Activated CD4-positive, alpha-beta T cell treated with anti-CD3 and anti-CD28 coated beads, Interleukin-2, amount 50 U/mL, for 1 hour (primary cell): ENCODE results near the gene OR5B17.
"Not testable (repeated sequence)": the region's sequence is repeated elsewhere in the genome, so short reads cannot be mapped to it uniquely, and the experiment has no call there.

Source experiments
- DNase-seq: peaks from one replicate; pipeline ENCODE4 v3.0.0-alpha.2; 2020

Gene OR5B17

DNA sequence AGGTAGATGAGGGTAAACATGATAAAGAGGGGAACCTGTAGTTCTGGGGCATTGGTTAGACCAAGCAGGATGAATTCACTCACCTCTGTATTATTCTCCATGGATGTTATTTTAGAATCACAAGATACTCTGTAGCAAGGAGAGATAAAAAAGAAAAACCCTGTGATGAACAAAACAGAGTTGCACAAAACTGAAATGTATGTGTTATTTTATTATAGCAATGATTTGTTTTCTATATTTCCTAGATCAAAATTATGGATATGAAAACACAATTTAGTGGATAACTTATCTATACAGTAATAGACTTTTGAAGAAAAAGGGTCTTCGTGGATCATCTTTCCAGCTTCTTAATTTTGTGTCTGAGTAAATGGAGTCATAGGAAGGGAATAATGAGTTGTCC is at the start of gene OR5B17:
Gene OR5B17 (minus strand): TSS at position 101 of the 400 bp plus-strand sequence. CDS start 0 bp downstream, at position 101.
- DNase-seq = no peak

DNA sequence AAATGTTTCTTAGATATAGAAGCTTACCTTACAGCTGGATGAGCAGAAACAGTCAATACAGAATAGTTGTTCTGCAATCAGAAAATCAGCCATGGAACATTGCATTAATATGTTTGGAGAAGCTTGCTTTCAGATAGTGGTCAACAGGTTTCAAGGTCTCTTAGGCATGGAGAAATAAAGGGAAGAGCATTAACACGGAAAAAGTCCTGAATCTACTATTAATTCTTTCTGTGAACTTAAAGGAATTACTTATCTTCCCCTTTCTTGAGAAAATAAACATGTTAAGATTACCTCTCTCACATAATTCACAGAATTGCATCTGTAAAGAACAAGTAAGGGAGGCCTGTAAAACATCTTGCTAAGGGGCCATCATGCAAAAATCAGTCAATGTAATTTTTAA is 47.9 kb upstream of the OR5B17 start, which contains the start of gene OR5B3:
Gene OR5B3 (minus strand): TSS at position 101 of the 400 bp plus-strand sequence. CDS start 3,465 bp downstream, outside the sequence.
- no peak for DNase-seq

DNA sequence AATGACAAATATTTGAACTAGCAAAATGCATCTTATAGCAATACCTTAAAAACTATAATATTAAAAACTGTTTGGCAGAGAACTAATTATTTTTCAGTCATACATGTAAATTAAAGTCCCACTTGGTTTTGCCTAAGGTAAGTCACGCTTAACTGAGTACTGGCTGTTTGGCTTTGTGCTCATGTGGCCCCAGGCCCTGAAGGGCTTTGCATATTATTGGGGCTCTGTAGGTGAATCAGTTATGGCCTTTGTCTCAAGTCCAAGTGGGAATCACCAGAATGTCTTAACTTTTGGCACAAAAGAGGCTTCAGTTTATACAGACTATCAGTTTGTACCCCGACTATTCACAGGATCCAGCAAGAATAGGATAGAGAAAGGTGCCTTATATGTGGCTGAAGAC is 40.8 kb upstream of the OR5B17 start:
- DNase-seq = not testable (repeated sequence)

DNA sequence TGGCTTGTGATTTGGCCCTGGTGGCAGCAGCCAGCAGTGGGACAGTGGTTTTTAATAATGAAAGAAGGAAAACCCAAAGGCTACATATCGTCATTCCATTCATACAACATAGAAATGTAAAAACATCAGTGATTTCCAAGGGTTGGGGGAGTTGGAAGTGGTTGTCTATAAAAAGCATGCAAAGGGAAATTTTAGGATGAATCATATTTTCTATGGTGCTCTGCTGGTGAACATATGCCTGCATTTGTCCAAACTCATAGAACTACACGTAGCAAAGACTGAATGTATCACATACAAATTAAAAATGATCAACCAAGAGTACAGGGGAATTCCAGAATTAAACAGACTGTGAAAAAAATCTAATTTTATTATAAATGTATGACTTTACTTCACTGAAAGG is 36.7 kb upstream of the OR5B17 start:
- DNase-seq = no peak

DNA sequence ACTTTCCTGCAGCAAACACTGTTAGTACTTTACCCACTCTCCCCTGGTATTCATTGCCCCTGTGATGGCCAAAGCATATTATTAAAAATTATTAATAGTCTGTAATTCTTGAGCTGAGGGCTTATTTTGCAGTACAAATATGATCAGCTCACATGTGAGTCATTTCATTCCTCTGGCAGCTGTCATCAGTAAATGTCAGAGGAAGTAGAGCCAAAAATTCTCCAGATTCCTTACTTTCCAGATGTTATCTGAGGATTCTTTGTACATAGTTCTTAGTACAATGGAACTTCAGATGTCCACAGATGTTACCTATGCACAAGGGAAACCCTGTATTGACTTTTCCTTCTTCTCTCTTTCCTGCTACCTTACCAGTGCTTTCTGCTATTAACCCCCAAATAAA is 35.3 kb upstream of the OR5B17 start:
- DNase-seq = no peak

DNA sequence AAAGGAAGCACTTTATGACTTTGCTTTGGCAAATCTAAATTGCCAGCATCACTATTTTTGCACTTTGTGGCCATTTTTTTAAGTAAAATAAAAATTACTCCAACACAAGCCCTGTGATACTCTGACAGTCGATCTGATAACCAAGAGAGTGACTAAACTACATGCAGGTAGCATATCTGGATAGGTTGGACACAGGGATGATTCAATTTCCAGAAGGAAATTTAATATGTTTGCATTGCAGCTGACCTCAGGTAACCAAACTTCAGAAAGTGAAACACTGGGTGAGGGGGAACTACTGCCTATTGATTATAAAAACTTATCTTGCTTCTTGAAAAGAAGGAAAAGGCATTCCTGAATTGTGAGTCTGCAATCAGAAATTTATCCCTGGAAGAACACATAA is 33.9 kb upstream of the OR5B17 start:
- no peak for DNase-seq

DNA sequence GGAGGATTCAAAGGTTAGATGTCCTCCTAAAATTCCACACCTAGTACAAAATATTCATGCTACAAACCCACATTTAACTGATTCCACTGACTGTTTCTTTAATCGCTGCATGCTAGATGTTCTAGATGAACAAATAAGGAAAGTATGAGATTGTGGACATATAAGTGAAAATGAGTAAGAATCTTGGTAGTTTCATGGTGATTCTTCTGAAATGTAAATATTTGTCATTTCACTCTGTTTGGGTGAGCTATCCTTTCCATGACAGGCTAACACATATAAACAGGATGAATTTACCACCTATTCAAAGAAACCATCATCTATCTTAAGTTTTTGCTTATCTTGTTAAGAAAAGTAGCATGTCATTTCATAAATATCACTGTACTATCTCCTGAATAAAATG is 33.0 kb upstream of the OR5B17 start:
- DNase-seq = no peak

DNA sequence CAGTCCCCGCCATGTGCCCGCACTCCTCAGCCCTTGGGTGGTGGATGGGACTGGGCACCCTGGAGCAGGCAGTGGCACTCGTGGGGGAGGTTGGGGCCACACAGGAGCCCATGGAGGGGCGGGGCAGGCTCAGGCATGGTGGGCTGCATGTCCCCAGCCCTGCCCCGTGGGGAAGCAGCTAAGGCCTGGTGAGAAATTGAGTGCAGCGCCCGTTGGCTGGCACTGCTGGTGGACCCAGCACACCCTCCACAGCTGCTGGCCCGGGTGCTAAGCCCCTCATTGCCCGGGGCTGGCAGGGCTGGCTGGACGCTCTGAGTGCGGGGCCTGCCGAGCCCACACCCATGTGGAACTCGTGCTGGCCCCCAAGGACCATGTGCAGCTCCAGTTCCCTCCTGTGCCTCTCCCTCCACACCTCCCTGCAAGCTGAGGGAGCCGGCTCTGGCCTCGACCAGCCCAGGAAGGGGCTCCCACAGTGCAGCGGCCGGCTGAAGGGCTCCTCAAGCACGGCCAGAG is 31.7 kb upstream of the OR5B17 start:
- no peak for DNase-seq

DNA sequence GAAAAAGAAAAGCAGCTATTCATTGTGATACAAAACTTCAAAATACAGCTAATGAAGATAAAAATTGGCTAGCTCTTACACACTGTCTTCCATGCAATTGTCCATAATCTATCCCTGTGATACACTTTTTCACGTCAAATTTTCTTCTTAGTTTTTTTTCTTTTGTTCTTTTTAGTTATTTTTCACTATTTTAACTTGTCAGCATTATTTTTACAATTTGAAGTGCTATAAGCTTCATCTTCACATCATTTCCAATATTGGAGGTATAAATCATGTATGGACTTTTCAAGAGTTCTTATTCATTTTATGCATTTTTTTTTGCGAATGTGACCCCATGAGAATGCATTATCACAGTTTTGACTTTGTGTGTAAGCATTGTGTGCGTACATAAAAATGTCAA is 4.1 kb downstream of the OR5B17 start:
- DNase-seq = no peak

DNA sequence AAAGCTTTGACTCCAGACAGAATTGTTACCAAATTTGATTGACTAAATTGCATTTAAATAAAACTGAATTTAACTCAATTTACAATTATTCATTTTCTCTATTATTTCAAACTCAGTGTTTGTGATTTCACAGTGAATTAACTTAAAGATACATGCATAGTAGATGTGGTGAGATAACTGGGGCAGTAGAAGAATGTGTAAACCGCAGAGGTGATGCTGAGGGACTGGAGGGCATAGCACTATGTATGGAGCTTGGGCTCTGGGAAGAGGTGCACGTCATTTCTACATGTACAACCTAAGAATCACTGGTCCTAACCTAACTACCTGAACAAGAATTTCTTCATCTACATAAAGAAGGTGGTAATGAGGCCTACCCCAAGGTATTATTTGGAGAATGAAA is 13.7 kb downstream of the OR5B17 start:
- no peak for DNase-seq

DNA sequence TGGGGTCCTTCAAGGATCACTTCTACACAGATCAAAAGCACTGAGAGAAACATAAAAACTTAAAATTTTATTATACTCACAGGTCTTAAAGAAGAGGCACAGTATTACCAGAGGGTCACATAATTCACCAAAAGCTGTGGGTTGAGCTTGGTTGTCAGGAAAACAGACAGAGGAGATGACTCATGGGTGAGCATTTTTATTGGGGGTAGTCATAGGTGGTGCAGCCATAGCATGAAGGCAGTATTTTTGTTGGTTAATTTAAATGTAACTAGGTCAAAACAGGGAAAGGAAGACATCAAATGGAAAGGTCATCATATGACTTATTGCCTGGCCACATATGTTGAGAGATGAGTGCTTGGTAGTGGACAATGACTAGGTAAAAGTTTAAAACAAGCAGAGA is 24.2 kb downstream of the OR5B17 start:
- no peak for DNase-seq

DNA sequence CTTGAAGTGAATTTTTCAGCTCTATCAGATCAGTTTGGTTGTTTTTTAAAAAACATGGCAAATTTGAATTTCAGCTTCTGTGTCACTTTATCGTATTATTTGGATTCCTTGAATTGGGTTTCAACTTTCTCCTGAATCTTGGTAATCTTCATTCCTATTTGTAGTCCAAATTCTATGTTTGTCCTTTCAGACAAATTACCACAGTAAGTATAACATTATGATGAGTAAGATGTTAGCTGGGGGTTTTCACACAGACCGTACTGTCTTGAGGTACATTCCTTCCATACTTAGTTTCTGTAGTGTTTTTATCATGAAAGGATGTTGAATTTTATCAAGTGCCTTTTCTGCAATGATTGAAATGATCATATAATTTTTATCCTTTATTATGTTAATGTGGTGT is 28.0 kb downstream of the OR5B17 start:
- no peak for DNase-seq

DNA sequence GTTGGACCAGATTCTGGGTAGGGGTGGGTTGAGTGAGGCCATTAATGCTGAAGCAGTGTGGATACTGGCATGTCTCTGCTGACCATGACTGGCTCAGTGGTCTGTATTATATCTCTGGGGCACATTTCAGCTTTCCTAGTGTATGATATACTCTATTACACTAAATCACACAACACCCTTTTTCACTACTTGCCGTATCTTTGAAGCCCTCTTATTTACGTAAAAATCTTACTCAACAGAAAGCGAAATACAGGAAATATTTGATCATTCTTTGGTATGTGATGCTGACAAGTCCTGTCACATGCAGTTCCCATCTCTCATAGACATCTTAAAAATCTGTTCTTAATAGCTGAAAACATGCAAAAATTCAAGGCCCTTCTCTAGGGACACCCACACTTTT is 40.3 kb downstream of the OR5B17 start:
- DNase-seq = no peak

DNA sequence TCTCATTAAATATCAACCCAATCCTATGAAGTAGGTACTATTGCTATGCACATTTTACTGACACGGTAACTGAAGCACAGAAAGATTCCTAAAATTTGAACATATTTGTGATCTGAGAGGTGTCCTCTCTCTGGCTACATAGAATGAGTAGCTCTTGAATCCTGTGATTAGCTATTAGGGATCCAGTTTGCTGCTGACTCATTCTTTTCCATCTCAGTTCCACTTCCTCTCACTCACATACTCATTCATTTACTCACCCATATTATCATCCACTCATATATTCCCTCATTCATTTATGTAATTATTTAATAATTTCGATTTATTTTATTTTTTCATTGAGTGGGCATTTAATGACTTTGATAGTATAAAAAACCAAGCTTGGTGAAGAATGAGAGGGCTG is 42.7 kb downstream of the OR5B17 start:
- DNase-seq = no peak
